Tibial nerve (tissue), 4 donors: ENCODE data around the gene ACLY.
"Not testable (repeated sequence)": the region's sequence is repeated elsewhere in the genome, so short reads cannot be mapped to it uniquely, and the experiment has no call there.

Experiments
- CTCF ChIP-seq, 5 experiments: fragments of 200-600 bp in 3 of 5; fragments of 450-650 bp in 2 of 5; sonication (generic) in 3 of 5; IDR thresholded peaks; one replicate each; pipeline ENCODE4 v1.5.1; 2016 to 2019; ENCODE audit warnings: antibody characterized with exemption in 5 of 5, mild to moderate bottlenecking in 3 of 5, moderate library complexity in 2 of 5
- EP300 ChIP-seq, 2 donors: sonication (generic); formaldehyde crosslinking; IDR thresholded peaks; one replicate each; pipeline ENCODE4 v1.6.1; 2017; ENCODE audit warnings: antibody characterized with exemption in 2 of 2, mild to moderate bottlenecking in 1 of 2
- POLR2A ChIP-seq, 2 donors: fragments of 450-650 bp; IDR thresholded peaks; one replicate each; pipeline ENCODE4 v1.6.1; 2017; ENCODE audit warnings: antibody characterized with exemption in 2 of 2, mild to moderate bottlenecking in 2 of 2, moderate library complexity in 2 of 2

- not testable (repeated sequence) for TF ChIP-seq CTCF, EP300, POLR2A (IDR thresholded peaks at IDR 0.05)
Measured at GRCh38 chr17:41930833-41931156, 12.0 kb upstream of the ACLY start.
